Measurements from ENCODE around the gene MAGI1. TPM values are rescaled to one million over a fixed set of nuclear protein-coding genes. Genes with fewer than 3 reads are reported as not detected.

The MAGI1 gene
- total RNA-seq, 1 experiment from 2014 or later = 38.6 TPM

DNA sequence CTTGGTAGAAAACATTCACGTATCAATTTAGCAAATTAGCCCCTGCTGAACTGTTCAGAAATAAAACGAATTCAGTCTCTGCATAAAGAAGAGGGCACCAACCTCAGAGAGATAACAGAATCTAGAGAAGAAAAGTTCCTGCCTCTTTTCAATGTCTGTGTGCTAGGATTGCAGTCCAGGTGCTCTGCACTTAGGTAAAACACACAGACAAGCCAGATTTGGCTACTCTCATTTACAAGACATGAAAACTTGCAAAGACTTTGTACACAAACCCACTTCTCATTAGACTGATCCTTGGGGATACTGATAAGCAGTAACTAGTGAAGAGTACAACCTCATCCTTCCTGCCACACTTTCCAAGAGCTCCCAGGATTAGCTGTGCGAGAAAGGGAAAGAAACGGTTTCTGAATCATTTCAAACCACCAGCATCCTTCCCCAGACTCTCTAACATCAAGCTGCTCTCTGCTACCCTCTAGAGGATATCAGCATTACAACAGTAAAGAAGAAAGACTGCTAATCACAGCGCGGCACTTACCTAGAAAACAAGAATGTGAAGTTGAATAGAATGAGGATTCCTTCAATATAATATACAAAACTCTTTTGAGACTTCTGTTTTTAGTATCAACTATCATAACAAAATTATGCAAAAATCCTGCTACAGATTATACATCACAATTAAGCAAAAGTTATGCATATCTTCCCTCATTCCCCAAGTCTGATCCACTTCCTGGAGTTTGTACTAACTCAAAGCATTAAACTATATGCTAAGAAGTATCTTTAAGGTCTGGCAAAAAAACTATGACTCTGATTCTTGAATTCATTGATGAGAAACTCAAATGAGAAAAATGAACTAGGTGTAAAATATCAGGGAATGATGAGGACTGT, 306.4 kb downstream of the MAGI1 start (continued):
- no peak for TF ChIP-seq ELF1 (IDR thresholded peaks at IDR 0.05; ENCODE audit: borderline replicate concordance, low read depth)
- no peak for TF ChIP-seq FOSL1 (IDR thresholded peaks at IDR 0.05; ENCODE audit: low read depth)
- no peak for TF ChIP-seq SRF (IDR thresholded peaks at IDR 0.05; ENCODE audit: low read depth)
- TF ChIP-seq YY1 (IDR thresholded peaks at IDR 0.05; ENCODE audit: extremely low read depth, insufficient replicate concordance, low read depth, low read length) = no peak

DNA sequence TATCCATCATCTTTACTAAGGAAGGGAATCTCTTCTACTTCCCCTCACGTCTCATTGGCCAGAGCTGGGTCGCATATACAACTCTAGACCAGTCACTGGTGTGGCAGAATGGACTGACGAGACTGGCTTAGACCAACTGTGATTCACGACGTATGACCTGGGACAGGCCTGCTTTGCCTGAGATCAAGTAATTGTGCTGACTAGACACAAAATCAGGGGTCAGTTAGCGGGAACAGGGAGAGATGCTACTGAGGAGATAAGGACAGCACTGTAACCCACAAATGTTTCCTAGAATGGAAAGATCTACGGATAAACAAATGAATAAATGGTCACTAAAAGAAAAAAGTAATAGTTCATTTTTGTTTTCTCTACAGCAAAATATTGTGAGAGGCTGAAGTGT, 308.3 kb downstream of the MAGI1 start:
- no TSS peak for BruUV-seq (replicated peaks)
- ChIA-PET POLR2A (no interaction called here), RAD21 (ENCODE audit: low non-redundant PET in 1 of 2, low total read pairs in 2 of 2, uncharacterized antibody in 2 of 2, unreplicated experiment in 2 of 2) (no interaction called here), CTCF (no interaction called here)
- H3K4me3 ChIP-seq (replicated peaks in 1 of 2; ENCODE audit: low read depth in 1 of 2, low read length in 2 of 2) = no peak overlapping the region
- TF ChIP-seq TCF7L2 (IDR thresholded peaks at IDR 0.05; ENCODE audit: borderline replicate concordance, extremely low read depth, insufficient read depth, insufficient read length) (no peak), EGR1 (IDR thresholded peaks at IDR 0.05; ENCODE audit: low read depth) (no peak), ZNF274 (IDR thresholded peaks at IDR 0.05; ENCODE audit: low read depth, low read length) (no peak), JUND (IDR thresholded peaks at IDR 0.05) (no peak), POLR2A (IDR thresholded peaks at IDR 0.05; ENCODE audit: borderline replicate concordance, extremely low read depth, insufficient read depth, insufficient read length) (no peak), YY1 (IDR thresholded peaks at IDR 0.05; ENCODE audit: extremely low read depth, insufficient replicate concordance, low read depth, low read length) (no peak), POLR2AphosphoS5 (IDR thresholded peaks at IDR 0.05; ENCODE audit: low read depth, low read length) (no peak), ELF1 (IDR thresholded peaks at IDR 0.05; ENCODE audit: borderline replicate concordance, low read depth) (no peak), CEBPB (IDR thresholded peaks at IDR 0.05; ENCODE audit: low read depth) (no peak), SRF (IDR thresholded peaks at IDR 0.05; ENCODE audit: low read depth) (no peak), FOSL1 (IDR thresholded peaks at IDR 0.05; ENCODE audit: low read depth) (no peak), CBX3 (IDR thresholded peaks at IDR 0.05; ENCODE audit: low read depth) (no peak)
- TF ChIP-seq, protein P1, sequence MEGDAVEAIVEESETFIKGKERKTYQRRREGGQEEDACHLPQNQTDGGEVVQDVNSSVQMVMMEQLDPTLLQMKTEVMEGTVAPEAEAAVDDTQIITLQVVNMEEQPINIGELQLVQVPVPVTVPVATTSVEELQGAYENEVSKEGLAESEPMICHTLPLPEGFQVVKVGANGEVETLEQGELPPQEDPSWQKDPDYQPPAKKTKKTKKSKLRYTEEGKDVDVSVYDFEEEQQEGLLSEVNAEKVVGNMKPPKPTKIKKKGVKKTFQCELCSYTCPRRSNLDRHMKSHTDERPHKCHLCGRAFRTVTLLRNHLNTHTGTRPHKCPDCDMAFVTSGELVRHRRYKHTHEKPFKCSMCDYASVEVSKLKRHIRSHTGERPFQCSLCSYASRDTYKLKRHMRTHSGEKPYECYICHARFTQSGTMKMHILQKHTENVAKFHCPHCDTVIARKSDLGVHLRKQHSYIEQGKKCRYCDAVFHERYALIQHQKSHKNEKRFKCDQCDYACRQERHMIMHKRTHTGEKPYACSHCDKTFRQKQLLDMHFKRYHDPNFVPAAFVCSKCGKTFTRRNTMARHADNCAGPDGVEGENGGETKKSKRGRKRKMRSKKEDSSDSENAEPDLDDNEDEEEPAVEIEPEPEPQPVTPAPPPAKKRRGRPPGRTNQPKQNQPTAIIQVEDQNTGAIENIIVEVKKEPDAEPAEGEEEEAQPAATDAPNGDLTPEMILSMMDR (IDR thresholded peaks at IDR 0.05 in 2 of 3, conservative IDR thresholded peaks at IDR 0.05 in 1 of 3; ENCODE audit: borderline replicate concordance in 1 of 3, insufficient read depth in 1 of 3, low read depth in 2 of 3, low read length in 2 of 3) = no peak
- TF ChIP-seq, protein P2, sequence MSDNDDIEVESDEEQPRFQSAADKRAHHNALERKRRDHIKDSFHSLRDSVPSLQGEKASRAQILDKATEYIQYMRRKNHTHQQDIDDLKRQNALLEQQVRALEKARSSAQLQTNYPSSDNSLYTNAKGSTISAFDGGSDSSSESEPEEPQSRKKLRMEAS (IDR thresholded peaks at IDR 0.05) = no peak
- H3K27me3 ChIP-seq (ENCODE audit: insufficient read depth, low read length) = no peaks in the 10 kb centered on the region
- DNase-seq (ENCODE audit: low read depth, low spot score) (no peak), ATAC-seq (no peak)
- H3K4me1 ChIP-seq (ENCODE audit: control insufficient read depth in 1 of 2, insufficient read depth in 2 of 2, low read length in 2 of 2) = no peaks in the 10 kb centered on the region
- H4K20me1 ChIP-seq (ENCODE audit: insufficient read depth) = no peaks in the 10 kb centered on the region; the same call in 1 of the 2 replicates
- no peaks in the 10 kb centered on the region; the same call in 1 of the 2 replicates for H3K79me2 ChIP-seq (ENCODE audit: insufficient read depth, low read length)
- H2AFZ ChIP-seq (ENCODE audit: low read depth, low read length, poor library complexity, severe bottlenecking) = no peak overlapping the region
- H3K9me3 ChIP-seq (ENCODE audit: control insufficient read depth in 1 of 2, insufficient read depth in 1 of 2, low read depth in 1 of 2, low read length in 2 of 2) = no peaks in the 10 kb centered on the region
- H3K36me3 ChIP-seq (ENCODE audit: control insufficient read depth in 1 of 2, insufficient read depth in 2 of 2, low read length in 2 of 2) = no peaks in the 10 kb centered on the region
- no peak overlapping the region for H3K27ac ChIP-seq (ENCODE audit: low read depth, low read length)
- intact Hi-C loops (cut with micrococcal nuclease) = loop anchor here (5.0 kb wide), 2 partner anchors 293 to 388 kb away; no protein-coding TSS in a partner anchor
- no peaks in the 10 kb centered on the region for H3K9me2 ChIP-seq (ENCODE audit: insufficient read depth)
- H3K4me2 ChIP-seq (ENCODE audit: low read length) = no peak overlapping the region
- no peak overlapping the region for H3K9ac ChIP-seq (ENCODE audit: low read length)
